PC-3 (cell line): ENCODE results near the gene GNAS.

Source experiments
- CTCF ChIP-seq: fragments of 300-600 bp; sonication (generic); conservative IDR thresholded peaks from 2 replicates; pipeline ENCODE4 v1.5.1; 2017; ENCODE audit warnings: antibody characterized with exemption, low read depth, mild to moderate bottlenecking, low read length
- EZH2 ChIP-seq: fragments of 300-600 bp; sonication (generic); IDR thresholded peaks from one replicate; pipeline ENCODE4 v1.6.1; 2017; ENCODE audit warnings: antibody characterized with exemption, mild to moderate bottlenecking, low read length; ENCODE audit not compliant: unreplicated experiment
- EZH2phosphoT487 ChIP-seq: fragments of 300-600 bp; sonication (generic); IDR thresholded peaks from 2 replicates; pipeline ENCODE4 v1.6.1; 2018; ENCODE audit warnings: mild to moderate bottlenecking, antibody characterized with exemption, low read length, borderline replicate concordance

- TF ChIP-seq CTCF (no peak), EZH2 (no peak), EZH2phosphoT487 (no peak)
Measured at GRCh38 chr20:58906111-58906510, 53.6 kb downstream of the GNAS start.
